ENCODE results near the gene TNRC6C.

- TF ChIP-seq, protein P1, sequence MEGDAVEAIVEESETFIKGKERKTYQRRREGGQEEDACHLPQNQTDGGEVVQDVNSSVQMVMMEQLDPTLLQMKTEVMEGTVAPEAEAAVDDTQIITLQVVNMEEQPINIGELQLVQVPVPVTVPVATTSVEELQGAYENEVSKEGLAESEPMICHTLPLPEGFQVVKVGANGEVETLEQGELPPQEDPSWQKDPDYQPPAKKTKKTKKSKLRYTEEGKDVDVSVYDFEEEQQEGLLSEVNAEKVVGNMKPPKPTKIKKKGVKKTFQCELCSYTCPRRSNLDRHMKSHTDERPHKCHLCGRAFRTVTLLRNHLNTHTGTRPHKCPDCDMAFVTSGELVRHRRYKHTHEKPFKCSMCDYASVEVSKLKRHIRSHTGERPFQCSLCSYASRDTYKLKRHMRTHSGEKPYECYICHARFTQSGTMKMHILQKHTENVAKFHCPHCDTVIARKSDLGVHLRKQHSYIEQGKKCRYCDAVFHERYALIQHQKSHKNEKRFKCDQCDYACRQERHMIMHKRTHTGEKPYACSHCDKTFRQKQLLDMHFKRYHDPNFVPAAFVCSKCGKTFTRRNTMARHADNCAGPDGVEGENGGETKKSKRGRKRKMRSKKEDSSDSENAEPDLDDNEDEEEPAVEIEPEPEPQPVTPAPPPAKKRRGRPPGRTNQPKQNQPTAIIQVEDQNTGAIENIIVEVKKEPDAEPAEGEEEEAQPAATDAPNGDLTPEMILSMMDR (IDR thresholded peaks at IDR 0.05; ENCODE audit: borderline replicate concordance, extremely low read depth, low read length, poor library complexity, severe bottlenecking), result no peak
- TF ChIP-seq EZH2 (IDR thresholded peaks at IDR 0.05; ENCODE audit: borderline replicate concordance, low read depth, low read length, severe bottlenecking), result no peak
Measured at GRCh38 chr17:78086740-78087139, 128.2 kb downstream of the TNRC6C start.
